AG04449 (cell line): ENCODE measurements around the gene WWTR1.

ENCODE experiments used
- CTCF ChIA-PET: fragments of 350-600 bp; formaldehyde crosslinking; extraction: SDS; loops from one replicate; lab custom pipeline; 2021; ENCODE audit warnings: antibody characterized with exemption; lab: Yijun Ruan, JAX
- POLR2A ChIA-PET: fragments of 400-600, 350-600 bp; formaldehyde crosslinking; extraction: SDS; loops from one replicate; lab custom pipeline; 2020; ENCODE audit warnings: antibody characterized with exemption, inconsistent platforms; lab: Yijun Ruan, JAX
- DNase-seq: peaks from one replicate; pipeline ENCODE4 v3.0.0-alpha.2; 2010; ENCODE audit warnings: low read depth, low spot score
- H3K4me3 ChIP-seq: 2 replicates; pipeline ENCODE4 v1.5.1; 2011; ENCODE audit warnings: low read depth, mild to moderate bottlenecking, control low read depth, low read length
- CTCF ChIP-seq: IDR thresholded peaks from one replicate; pipeline ENCODE4 v1.5.1; 2011; ENCODE audit warnings: mild to moderate bottlenecking, moderate library complexity, low read length, control low read depth, inconsistent platforms; ENCODE audit not compliant: insufficient read depth; ENCODE audit errors: missing control alignments

WWTR1 gene

GRCh38 chr3:149620291-149621020, 37.4 kb downstream of the WWTR1 start:
- ChIA-PET POLR2A (interaction anchor here (1.0 to 1.9 kb wide), 7 partner anchors 10 to 45 kb away, joined by 3 to 12 read pairs (median 4); partner anchors contain the start of gene WWTR1), CTCF (interaction anchor here (1.2 to 1.3 kb wide), 3 partner anchors 14 to 80 kb away, joined by 3 to 6 read pairs (median 4); no protein-coding TSS in a partner anchor)
- no peak for TF ChIP-seq CTCF
- 0 out of 2 replicates have a peak overlapping the region, but pooled peaks have one; percentile 12 for H3K4me3 ChIP-seq
- DNase-seq = peak; percentile 54

- CTCF ChIA-PET = interaction anchor here (1.2 kb wide), 1 partner anchor 13 kb away, joined by 3 read pairs; no protein-coding TSS in a partner anchor
- H3K4me3 ChIP-seq = no peak overlapping the region
- POLR2A ChIA-PET = no interaction called here
- no peak for DNase-seq
- TF ChIP-seq CTCF = no peak
Measured at GRCh38 chr3:149619136-149619535, 38.7 kb downstream of the WWTR1 start.

- H3K4me3 ChIP-seq = no peak overlapping the region
- POLR2A ChIA-PET = interaction anchor here (0.5 kb wide), 1 partner anchor 1963 kb away, joined by 3 read pairs; no protein-coding TSS in a partner anchor
- no peak for TF ChIP-seq CTCF
- CTCF ChIA-PET = interaction anchor here (0.7 kb wide), 1 partner anchor 31 kb away, joined by 3 read pairs; no protein-coding TSS in a partner anchor
- no peak for DNase-seq
Measured at GRCh38 chr3:149618151-149619123, 39.4 kb downstream of the WWTR1 start.

- no peak for TF ChIP-seq CTCF
- H3K4me3 ChIP-seq = no peak overlapping the region
- ChIA-PET CTCF (interaction anchor here (1.0 kb wide), 2 partner anchors 29 to 149 kb away, joined by 3 read pairs; no protein-coding TSS in a partner anchor), POLR2A (no interaction called here)
- DNase-seq = no peak
Measured at GRCh38 chr3:149615731-149616221, 42.0 kb downstream of the WWTR1 start.

GRCh38 chr3:149613988-149614387, 43.8 kb downstream of the WWTR1 start:
- CTCF ChIA-PET = interaction anchor here (0.7 kb wide), 1 partner anchor 44 kb away, joined by 3 read pairs; the partner anchor contains the start of gene WWTR1
- POLR2A ChIA-PET = interaction anchor here (0.5 to 1.3 kb wide), 2 partner anchors 10 to 23 kb away, joined by 3 to 5 read pairs; no protein-coding TSS in a partner anchor
- no peak overlapping the region for H3K4me3 ChIP-seq
- DNase-seq = no peak
- TF ChIP-seq CTCF = no peak
